Measurements from ENCODE around the gene SGK1.

The SGK1 gene

GRCh38 chr6:134178161-134179044 is 139.5 kb downstream of the SGK1 start:
- no peak overlapping the region for H3K27ac ChIP-seq (ENCODE audit: low read depth, low read length, poor library complexity, severe bottlenecking)
- H3K9me3 ChIP-seq (ENCODE audit: low read length), result no peaks in the 10 kb centered on the region
- peaks cover 5% of the 10 kb centered on the region for H3K27me3 ChIP-seq (ENCODE audit: insufficient read depth, low read length)
- no peaks in the 10 kb centered on the region for H3K79me2 ChIP-seq (ENCODE audit: insufficient read depth, low read length)
- H3F3A ChIP-seq (ENCODE audit: insufficient read depth, low read length), result no peaks in the 10 kb centered on the region
- no peak overlapping the region for H3K9ac ChIP-seq (ENCODE audit: low read length)
- H3K4me3 ChIP-seq (ENCODE audit: low read depth, low read length, poor library complexity, severe bottlenecking), result no peak overlapping the region
- no peaks in the 10 kb centered on the region for H3K36me3 ChIP-seq (ENCODE audit: insufficient read depth, low read length)
- TF ChIP-seq CTCF (IDR thresholded peaks at IDR 0.05; ENCODE audit: low read length) (peak; percentile 58), EZH2 (IDR thresholded peaks at IDR 0.05; ENCODE audit: borderline replicate concordance, low read length) (no peak)
- H3K9me2 ChIP-seq (ENCODE audit: low read depth, low read length), result no peaks in the 10 kb centered on the region
- no peak overlapping the region for H2AFZ ChIP-seq (ENCODE audit: low read length)
- H4K20me1 ChIP-seq (ENCODE audit: insufficient read depth, low read length), result no peaks in the 10 kb centered on the region
- peak overlapping the region; percentile 27; the same call in 1 of the 2 replicates for H3K4me2 ChIP-seq (ENCODE audit: low read length)
- peaks cover 30% of the 10 kb centered on the region for H3K4me1 ChIP-seq (ENCODE audit: insufficient read depth, low read length, severe bottlenecking)

DNA sequence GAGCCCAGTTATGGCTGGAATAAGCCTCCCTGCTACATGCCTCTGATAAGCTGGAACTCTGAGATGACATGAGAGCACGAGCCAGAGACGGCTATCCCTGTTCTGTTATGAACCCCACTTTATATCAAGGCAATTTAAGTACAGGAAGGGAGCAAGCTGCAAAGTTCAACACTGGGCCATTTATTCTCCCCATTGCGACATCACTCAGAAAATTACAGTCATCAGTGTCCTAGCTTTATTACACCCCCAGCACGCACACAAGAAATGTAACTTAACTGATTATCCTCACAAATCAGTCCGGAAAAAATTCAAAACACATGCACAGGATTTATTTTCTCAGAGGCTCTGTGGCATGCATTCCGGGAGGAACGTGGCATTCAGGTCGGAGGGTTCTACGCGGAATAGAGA is 140.2 kb downstream of the SGK1 start:
- Histone ChIP-seq H4K20me1 (ENCODE audit: insufficient read depth, low read length) (no peaks in the 10 kb centered on the region), H3K27ac (ENCODE audit: low read depth, low read length, poor library complexity, severe bottlenecking) (no peak overlapping the region), H3K79me2 (ENCODE audit: insufficient read depth, low read length) (no peaks in the 10 kb centered on the region), H3K9me2 (ENCODE audit: low read depth, low read length) (no peaks in the 10 kb centered on the region), H2AFZ (ENCODE audit: low read length) (no peak overlapping the region), H3K4me2 (ENCODE audit: low read length) (peak overlapping the region; percentile 27; the same call in 1 of the 2 replicates), H3K36me3 (ENCODE audit: insufficient read depth, low read length) (no peaks in the 10 kb centered on the region), H3K27me3 (ENCODE audit: insufficient read depth, low read length) (peaks cover 5% of the 10 kb centered on the region), H3K4me1 (ENCODE audit: insufficient read depth, low read length, severe bottlenecking) (peaks cover 30% of the 10 kb centered on the region), H3K9me3 (ENCODE audit: low read length) (no peaks in the 10 kb centered on the region), H3K4me3 (ENCODE audit: low read depth, low read length, poor library complexity, severe bottlenecking) (no peak overlapping the region), H3K9ac (ENCODE audit: low read length) (no peak overlapping the region), H3F3A (ENCODE audit: insufficient read depth, low read length) (no peaks in the 10 kb centered on the region)
- TF ChIP-seq CTCF (IDR thresholded peaks at IDR 0.05; ENCODE audit: low read length), result no peak
- TF ChIP-seq EZH2 (IDR thresholded peaks at IDR 0.05; ENCODE audit: borderline replicate concordance, low read length), result no peak

DNA sequence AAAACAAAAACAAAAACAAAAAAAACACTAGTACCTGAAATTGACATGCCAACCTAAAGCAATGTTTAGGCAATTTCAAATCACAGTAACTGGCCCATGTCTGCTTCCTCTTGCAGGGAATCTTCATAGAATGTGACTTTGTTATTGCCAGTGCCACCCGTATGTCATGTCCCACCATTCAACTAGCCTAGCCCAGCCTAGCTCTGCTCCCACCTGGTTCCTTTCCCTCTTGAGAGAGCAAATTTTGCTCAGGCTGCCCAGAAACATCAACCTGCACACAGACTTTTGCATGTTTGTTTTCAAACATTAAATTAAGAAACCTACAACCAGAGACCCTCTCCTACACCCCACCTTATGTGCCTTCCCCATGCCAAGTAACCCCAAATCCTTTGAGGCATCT is 140.7 kb downstream of the SGK1 start:
- H3K79me2 ChIP-seq (ENCODE audit: insufficient read depth, low read length), result no peaks in the 10 kb centered on the region
- H3K4me3 ChIP-seq (ENCODE audit: low read depth, low read length, poor library complexity, severe bottlenecking), result no peak overlapping the region
- H2AFZ ChIP-seq (ENCODE audit: low read length), result no peak overlapping the region
- H3K9me3 ChIP-seq (ENCODE audit: low read length), result no peaks in the 10 kb centered on the region
- no peaks in the 10 kb centered on the region for H3K36me3 ChIP-seq (ENCODE audit: insufficient read depth, low read length)
- TF ChIP-seq EZH2 (IDR thresholded peaks at IDR 0.05; ENCODE audit: borderline replicate concordance, low read length) (no peak), CTCF (IDR thresholded peaks at IDR 0.05; ENCODE audit: low read length) (no peak)
- H3K9ac ChIP-seq (ENCODE audit: low read length), result no peak overlapping the region
- no peaks in the 10 kb centered on the region for H3K9me2 ChIP-seq (ENCODE audit: low read depth, low read length)
- no peak overlapping the region for H3K4me2 ChIP-seq (ENCODE audit: low read length)
- H3K27ac ChIP-seq (ENCODE audit: low read depth, low read length, poor library complexity, severe bottlenecking), result no peak overlapping the region
- H3K4me1 ChIP-seq (ENCODE audit: insufficient read depth, low read length, severe bottlenecking), result peaks cover 30% of the 10 kb centered on the region
- no peaks in the 10 kb centered on the region for H3F3A ChIP-seq (ENCODE audit: insufficient read depth, low read length)
- H3K27me3 ChIP-seq (ENCODE audit: insufficient read depth, low read length), result peaks cover 5% of the 10 kb centered on the region
- no peaks in the 10 kb centered on the region for H4K20me1 ChIP-seq (ENCODE audit: insufficient read depth, low read length)
